ENCODE data around the gene PBX4.
A peak's percentile ranks its signal among the peaks of the same experiment; 100 is the strongest.

Gene PBX4

GRCh38 chr19:19523177-19523576 lies 95.3 kb downstream of the PBX4 start:
- no peak overlapping the region for H3K4me3 ChIP-seq (ENCODE audit: low read length)

GRCh38 chr19:19520989-19521388 lies 97.5 kb downstream of the PBX4 start:
- no peak for TF ChIP-seq ZNF274 (IDR thresholded peaks at IDR 0.05; ENCODE audit: low read depth, low read length)

More at GRCh38 chr19:19523177-19523576, 95.3 kb downstream of the PBX4 start:
- no peak for TF ChIP-seq ZNF274 (IDR thresholded peaks at IDR 0.05; ENCODE audit: low read depth, low read length)

DNA sequence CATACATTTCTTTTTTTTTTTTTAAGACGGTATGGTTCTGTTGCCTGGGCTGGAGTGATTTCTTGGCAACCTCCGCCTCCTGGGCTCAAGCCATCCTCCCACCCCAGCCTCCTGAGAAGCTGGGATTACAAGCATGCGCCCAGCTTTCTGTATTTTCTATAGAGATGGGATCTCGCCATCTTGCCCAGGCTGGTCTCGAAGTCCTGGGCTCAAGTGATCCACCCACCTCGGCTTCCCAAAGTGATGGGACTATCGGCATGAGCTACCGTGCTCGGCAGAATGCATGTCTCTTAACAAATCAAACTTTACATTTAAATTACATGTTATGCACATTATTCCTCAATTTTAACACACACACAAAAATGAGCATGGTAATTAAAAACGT lies 101.3 kb downstream of the PBX4 start:
- no peak for TF ChIP-seq ZNF274 (IDR thresholded peaks at IDR 0.05; ENCODE audit: low read depth, low read length)

More at GRCh38 chr19:19520989-19521388, 97.5 kb downstream of the PBX4 start:
- no peak overlapping the region for H3K4me3 ChIP-seq (ENCODE audit: low read length)

DNA sequence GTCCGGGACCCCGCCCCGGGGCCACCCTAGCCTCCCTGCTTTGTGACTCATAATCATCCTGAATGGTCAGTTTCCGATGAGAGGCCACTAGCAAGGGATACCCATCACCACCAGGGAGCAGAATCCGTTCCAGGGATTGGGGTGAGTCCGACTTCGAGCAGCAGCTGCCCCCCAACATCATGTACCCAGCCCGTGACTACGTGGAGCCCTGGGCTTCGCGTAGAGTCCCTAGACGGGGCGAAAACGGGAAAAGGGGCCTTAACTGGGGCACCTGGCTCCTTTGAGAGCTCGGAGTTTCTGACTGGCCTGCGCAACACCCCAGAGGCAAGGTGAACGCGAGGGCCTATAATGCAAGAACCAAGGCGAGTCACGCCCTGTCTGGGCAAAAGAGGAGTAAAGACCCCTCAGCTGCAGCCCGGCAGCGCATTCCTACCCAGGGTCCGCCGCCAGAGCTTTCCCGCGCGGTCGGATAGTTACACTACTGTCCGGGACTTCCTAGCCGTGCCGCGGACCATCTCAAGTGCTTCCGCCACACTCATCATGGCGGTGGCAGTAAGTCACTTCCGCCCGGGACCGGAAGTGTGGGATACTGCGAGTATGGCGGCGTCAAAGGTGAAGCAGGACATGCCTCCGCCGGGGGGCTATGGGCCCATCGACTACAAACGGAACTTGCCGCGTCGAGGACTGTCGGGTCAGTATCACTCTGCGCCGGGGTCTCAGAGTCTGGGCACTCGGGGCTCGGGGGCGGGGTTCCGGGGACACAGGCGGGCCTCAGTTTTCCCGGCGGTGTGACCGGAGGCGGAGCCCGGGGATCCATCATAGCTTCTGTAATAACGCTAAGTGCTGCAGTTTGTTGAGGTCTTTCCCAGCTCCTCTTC lies 102.6 kb downstream of the PBX4 start, which contains the start of gene NDUFA13:
NDUFA13 (plus strand) TSS at position 584 of the 878 bp plus-strand sequence; CDS start at position 598, 14 bp downstream.
- TF ChIP-seq ZNF274 (IDR thresholded peaks at IDR 0.05; ENCODE audit: low read depth, low read length): no peak
- H3K4me3 ChIP-seq (ENCODE audit: low read length): peak within 1 kb of the TSS; percentile 84

More for the DNA sequence above, 101.3 kb downstream of the PBX4 start:
- H3K4me3 ChIP-seq (ENCODE audit: low read length): peak overlapping the region; percentile 84; the same call in 1 of the 2 replicates

DNA sequence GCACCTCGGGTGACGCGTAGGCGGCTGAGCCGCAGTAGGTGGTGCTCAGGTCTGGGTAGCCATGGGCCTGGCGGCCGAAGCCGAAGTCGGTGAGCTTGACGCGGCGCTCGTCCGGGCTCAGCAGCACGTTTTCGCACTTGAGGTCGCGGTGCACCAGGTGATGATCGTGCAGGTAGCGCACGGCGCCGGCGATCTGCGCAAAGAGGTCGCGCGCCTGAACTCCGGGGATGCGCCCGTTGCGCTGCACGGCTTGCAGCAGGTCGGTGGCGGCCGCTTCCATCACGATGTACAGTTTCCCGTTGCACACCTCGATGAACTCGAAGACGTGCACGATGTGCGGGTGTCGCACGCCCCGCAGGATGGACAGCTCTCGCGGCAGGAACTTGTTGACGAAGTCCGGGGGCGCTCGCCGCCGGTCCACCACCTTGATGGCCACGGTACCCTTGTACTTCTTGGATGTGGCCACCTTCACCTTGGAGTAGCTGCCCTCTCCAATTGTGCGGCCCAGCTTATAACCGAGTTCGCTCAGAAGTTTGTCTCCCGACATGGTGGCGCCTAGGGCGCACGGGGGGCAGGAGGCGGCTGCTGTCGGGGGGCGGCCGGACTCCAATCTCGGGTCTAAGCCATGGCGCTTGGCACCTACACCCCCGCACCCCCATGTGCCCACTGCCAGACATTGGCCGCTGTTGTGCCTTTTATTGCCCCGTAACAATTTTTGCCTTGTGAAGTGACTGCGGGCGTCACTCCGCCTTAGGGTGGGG lies 103.4 kb downstream of the PBX4 start, which contains the start of gene TSSK6:
TSSK6 (minus strand) TSS at position 668 of the 761 bp plus-strand sequence; CDS start at position 547, 121 bp downstream.
- peak within 1 kb of the TSS; percentile 84 for H3K4me3 ChIP-seq (ENCODE audit: low read length)
- TF ChIP-seq ZNF274 (IDR thresholded peaks at IDR 0.05; ENCODE audit: low read depth, low read length): no peak

DNA sequence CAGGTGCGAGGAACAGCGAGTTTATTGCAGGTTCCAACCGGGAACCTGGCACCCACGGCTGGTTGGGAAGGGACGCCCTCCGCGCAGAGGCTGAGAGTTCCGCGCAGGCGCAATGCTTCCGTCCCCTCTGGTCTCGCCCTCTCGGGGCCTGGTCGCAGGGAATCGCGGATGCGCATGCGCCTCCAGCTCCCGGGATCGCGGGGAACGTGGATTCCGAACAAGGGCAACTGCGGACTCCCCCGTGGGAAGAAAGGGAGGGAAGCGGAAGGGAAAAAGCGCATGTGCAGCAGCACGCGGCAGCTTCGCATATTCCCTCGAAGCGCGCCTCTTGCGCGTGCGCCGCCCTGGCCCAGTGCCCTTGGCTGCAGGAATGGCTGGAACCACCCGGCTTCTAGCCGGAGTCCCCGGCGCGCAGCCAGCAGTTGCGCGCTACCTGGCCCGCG lies 104.3 kb downstream of the PBX4 start:
- H3K4me3 ChIP-seq (ENCODE audit: low read length): no peak overlapping the region
- no peak for TF ChIP-seq ZNF274 (IDR thresholded peaks at IDR 0.05; ENCODE audit: low read depth, low read length)

DNA sequence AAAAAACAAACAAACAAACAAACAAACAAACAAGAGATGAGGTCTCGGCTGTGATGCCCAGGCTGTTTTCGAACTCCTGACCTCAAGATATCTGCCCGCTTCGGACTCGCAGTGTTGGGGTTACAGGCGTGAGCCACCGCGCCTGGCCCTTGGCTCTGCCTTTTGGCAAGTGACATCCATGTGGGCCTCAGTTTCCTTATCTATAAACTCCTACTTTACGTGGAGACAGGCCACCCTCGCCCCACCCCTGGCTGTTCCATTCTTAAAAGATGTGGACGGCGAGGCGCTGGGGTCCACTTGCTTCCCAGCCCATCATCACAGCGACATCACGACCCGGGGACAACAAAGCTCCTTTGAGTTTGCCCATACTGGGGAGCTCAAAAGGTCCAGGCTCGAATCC lies 104.8 kb downstream of the PBX4 start:
- no peak overlapping the region for H3K4me3 ChIP-seq (ENCODE audit: low read length)
- no peak for TF ChIP-seq ZNF274 (IDR thresholded peaks at IDR 0.05; ENCODE audit: low read depth, low read length)

Data from GM08714 (cell line).